ENCODE results near the gene BICRA.

The BICRA gene

GRCh38 chr19:47614559-47614958, 5.6 kb downstream of the BICRA start:
- no peaks in the 10 kb centered on the region for H3K36me3 ChIP-seq (ENCODE audit: control insufficient read depth, insufficient read depth, low read length)
- H3K27ac ChIP-seq (ENCODE audit: insufficient read depth, low read depth, low read length, poor library complexity, severe bottlenecking) = no peak overlapping the region
- WGBS, 2 experiments = 94 to 95% methylated on average over 10 of the region's 10 CpGs
- H3K27me3 ChIP-seq (ENCODE audit: control insufficient read depth, insufficient read depth, low read length, poor library complexity, severe bottlenecking) = no peaks in the 10 kb centered on the region
- H3K4me3 ChIP-seq (ENCODE audit: insufficient read depth, low read depth, low read length) = no peak overlapping the region
- H3K9me3 ChIP-seq (ENCODE audit: control insufficient read depth, low read length) = no peaks in the 10 kb centered on the region
- peaks cover 33% of the 10 kb centered on the region for H3K4me1 ChIP-seq (ENCODE audit: control insufficient read depth, insufficient read depth, low read length)

DNA sequence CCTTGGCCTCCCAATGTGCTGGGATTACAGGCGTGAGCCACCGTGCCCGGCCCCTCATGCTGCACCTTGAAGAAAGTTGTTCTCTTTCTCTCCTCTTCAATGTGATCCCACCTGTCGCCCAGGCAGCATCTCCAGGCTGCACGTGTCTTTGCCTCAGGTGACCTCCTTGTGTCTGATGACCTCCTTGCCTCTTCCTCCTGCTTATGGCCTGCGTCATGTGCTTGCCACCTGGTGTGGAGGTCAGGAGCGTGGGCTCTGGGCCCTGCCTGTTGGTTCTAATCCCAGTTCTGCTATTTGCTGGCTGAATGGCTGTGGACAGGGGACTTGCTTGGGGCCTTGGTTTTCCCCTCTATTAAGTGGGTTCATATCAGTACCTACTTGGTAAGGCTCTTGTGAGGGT, 6.3 kb downstream of the BICRA start:
- Histone ChIP-seq H3K27me3 (ENCODE audit: control insufficient read depth, insufficient read depth, low read length, poor library complexity, severe bottlenecking) (no peaks in the 10 kb centered on the region), H3K27ac (ENCODE audit: insufficient read depth, low read depth, low read length, poor library complexity, severe bottlenecking) (no peak overlapping the region), H3K4me1 (ENCODE audit: control insufficient read depth, insufficient read depth, low read length) (peaks cover 39% of the 10 kb centered on the region), H3K36me3 (ENCODE audit: control insufficient read depth, insufficient read depth, low read length) (no peaks in the 10 kb centered on the region), H3K9me3 (ENCODE audit: control insufficient read depth, low read length) (no peaks in the 10 kb centered on the region), H3K4me3 (ENCODE audit: insufficient read depth, low read depth, low read length) (no peak overlapping the region)
- WGBS, 2 experiments = 84 to 86% methylated on average over 7 of the region's 7 CpGs

DNA sequence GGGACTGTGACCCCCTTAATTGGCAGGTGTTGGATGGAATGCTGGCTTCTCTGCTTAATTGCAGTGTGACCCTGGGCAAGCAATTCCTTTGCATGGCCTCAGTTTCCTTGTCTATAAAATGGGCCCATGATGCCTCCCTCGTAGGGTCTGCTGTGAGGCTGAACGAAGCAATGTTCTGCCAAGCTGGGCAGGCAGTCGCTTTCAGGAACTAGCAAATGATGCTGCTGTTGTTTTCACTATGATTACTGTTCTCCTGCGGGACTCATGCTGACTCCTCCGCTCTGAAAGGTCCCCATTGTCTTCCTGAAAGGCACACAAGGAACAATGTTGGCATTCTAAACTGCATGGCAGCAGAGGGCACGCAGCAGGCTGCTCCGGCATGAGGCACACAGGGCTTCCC, 6.8 kb downstream of the BICRA start:
- Histone ChIP-seq H3K27ac (ENCODE audit: insufficient read depth, low read depth, low read length, poor library complexity, severe bottlenecking) (no peak overlapping the region), H3K9me3 (ENCODE audit: control insufficient read depth, low read length) (no peaks in the 10 kb centered on the region), H3K4me1 (ENCODE audit: control insufficient read depth, insufficient read depth, low read length) (peaks cover 42% of the 10 kb centered on the region), H3K36me3 (ENCODE audit: control insufficient read depth, insufficient read depth, low read length) (no peaks in the 10 kb centered on the region), H3K27me3 (ENCODE audit: control insufficient read depth, insufficient read depth, low read length, poor library complexity, severe bottlenecking) (no peaks in the 10 kb centered on the region), H3K4me3 (ENCODE audit: insufficient read depth, low read depth, low read length) (no peak overlapping the region)
- 87 to 89% methylated on average over 7 of the region's 7 CpGs for WGBS, 2 experiments

- 93 to 94% methylated on average over 11 to 14 of the region's 14 CpGs for WGBS, 2 experiments
These were observed 9.8 kb downstream of the BICRA start for GRCh38 chr19:47618771-47619170.

GRCh38 chr19:47619763-47620162, 10.8 kb downstream of the BICRA start:
- Histone ChIP-seq H3K9me3 (ENCODE audit: control insufficient read depth, low read length) (no peaks in the 10 kb centered on the region), H3K4me1 (ENCODE audit: control insufficient read depth, insufficient read depth, low read length) (peaks cover 25% of the 10 kb centered on the region), H3K36me3 (ENCODE audit: control insufficient read depth, insufficient read depth, low read length) (no peaks in the 10 kb centered on the region), H3K4me3 (ENCODE audit: insufficient read depth, low read depth, low read length) (no peak overlapping the region), H3K27ac (ENCODE audit: insufficient read depth, low read depth, low read length, poor library complexity, severe bottlenecking) (no peak overlapping the region), H3K27me3 (ENCODE audit: control insufficient read depth, insufficient read depth, low read length, poor library complexity, severe bottlenecking) (no peaks in the 10 kb centered on the region)
- WGBS, 2 experiments = 7 to 11% methylated on average over 6 of the region's 6 CpGs

More at GRCh38 chr19:47618771-47619170, 9.8 kb downstream of the BICRA start:
- Histone ChIP-seq H3K9me3 (ENCODE audit: control insufficient read depth, low read length) (no peaks in the 10 kb centered on the region), H3K36me3 (ENCODE audit: control insufficient read depth, insufficient read depth, low read length) (no peaks in the 10 kb centered on the region), H3K4me1 (ENCODE audit: control insufficient read depth, insufficient read depth, low read length) (peaks cover 28% of the 10 kb centered on the region), H3K27ac (ENCODE audit: insufficient read depth, low read depth, low read length, poor library complexity, severe bottlenecking) (no peak overlapping the region), H3K4me3 (ENCODE audit: insufficient read depth, low read depth, low read length) (no peak overlapping the region), H3K27me3 (ENCODE audit: control insufficient read depth, insufficient read depth, low read length, poor library complexity, severe bottlenecking) (no peaks in the 10 kb centered on the region)

- H3K36me3 ChIP-seq (ENCODE audit: control insufficient read depth, insufficient read depth, low read length) = no peaks in the 10 kb centered on the region
- no peaks in the 10 kb centered on the region for H3K9me3 ChIP-seq (ENCODE audit: control insufficient read depth, low read length)
- no peaks in the 10 kb centered on the region for H3K27me3 ChIP-seq (ENCODE audit: control insufficient read depth, insufficient read depth, low read length, poor library complexity, severe bottlenecking)
- no peak overlapping the region for H3K27ac ChIP-seq (ENCODE audit: insufficient read depth, low read depth, low read length, poor library complexity, severe bottlenecking)
- WGBS, 2 experiments = 88 to 91% methylated on average over 12 of the region's 12 CpGs
- no peak overlapping the region for H3K4me3 ChIP-seq (ENCODE audit: insufficient read depth, low read depth, low read length)
- peaks cover 19% of the 10 kb centered on the region for H3K4me1 ChIP-seq (ENCODE audit: control insufficient read depth, insufficient read depth, low read length)
These were observed 14.4 kb downstream of the BICRA start for GRCh38 chr19:47623151-47623920.

- Histone ChIP-seq H3K27ac (ENCODE audit: insufficient read depth, low read depth, low read length, poor library complexity, severe bottlenecking) (no peak overlapping the region), H3K9me3 (ENCODE audit: control insufficient read depth, low read length) (no peaks in the 10 kb centered on the region), H3K4me1 (ENCODE audit: control insufficient read depth, insufficient read depth, low read length) (peaks cover 16% of the 10 kb centered on the region), H3K27me3 (ENCODE audit: control insufficient read depth, insufficient read depth, low read length, poor library complexity, severe bottlenecking) (no peaks in the 10 kb centered on the region), H3K36me3 (ENCODE audit: control insufficient read depth, insufficient read depth, low read length) (no peaks in the 10 kb centered on the region), H3K4me3 (ENCODE audit: insufficient read depth, low read depth, low read length) (no peak overlapping the region)
- 87 to 90% methylated on average over 18 of the region's 18 CpGs for WGBS, 2 experiments
These were observed 15.0 kb downstream of the BICRA start for GRCh38 chr19:47623921-47624391.

DNA sequence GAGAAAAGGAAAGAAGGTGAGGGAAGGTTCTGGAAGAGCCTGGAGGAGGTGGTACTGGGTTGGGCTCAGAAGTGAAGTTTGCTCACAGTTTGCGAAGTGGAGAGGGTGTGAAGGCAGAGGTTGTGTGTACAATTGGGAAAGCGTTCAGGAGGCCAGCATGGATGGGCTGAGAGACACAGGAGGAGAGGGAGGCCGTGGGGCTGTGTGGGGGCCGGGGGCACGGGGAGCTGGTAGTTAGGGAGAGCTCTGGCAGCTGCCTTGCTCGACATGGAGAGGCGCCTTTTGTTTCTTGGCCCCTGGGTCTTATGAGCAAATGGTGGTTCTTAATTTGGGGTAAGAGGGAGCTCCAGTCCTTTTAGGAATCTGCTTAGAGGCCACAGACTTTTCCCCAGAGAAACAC, 16.7 kb downstream of the BICRA start:
- no peaks in the 10 kb centered on the region for H3K9me3 ChIP-seq (ENCODE audit: control insufficient read depth, low read length)
- WGBS, 2 experiments = 83 to 85% methylated on average over 7 of the region's 7 CpGs
- H3K4me3 ChIP-seq (ENCODE audit: insufficient read depth, low read depth, low read length) = no peak overlapping the region
- no peaks in the 10 kb centered on the region for H3K27me3 ChIP-seq (ENCODE audit: control insufficient read depth, insufficient read depth, low read length, poor library complexity, severe bottlenecking)
- peaks cover 2% of the 10 kb centered on the region for H3K4me1 ChIP-seq (ENCODE audit: control insufficient read depth, insufficient read depth, low read length)
- H3K27ac ChIP-seq (ENCODE audit: insufficient read depth, low read depth, low read length, poor library complexity, severe bottlenecking) = no peak overlapping the region
- H3K36me3 ChIP-seq (ENCODE audit: control insufficient read depth, insufficient read depth, low read length) = no peaks in the 10 kb centered on the region

DNA sequence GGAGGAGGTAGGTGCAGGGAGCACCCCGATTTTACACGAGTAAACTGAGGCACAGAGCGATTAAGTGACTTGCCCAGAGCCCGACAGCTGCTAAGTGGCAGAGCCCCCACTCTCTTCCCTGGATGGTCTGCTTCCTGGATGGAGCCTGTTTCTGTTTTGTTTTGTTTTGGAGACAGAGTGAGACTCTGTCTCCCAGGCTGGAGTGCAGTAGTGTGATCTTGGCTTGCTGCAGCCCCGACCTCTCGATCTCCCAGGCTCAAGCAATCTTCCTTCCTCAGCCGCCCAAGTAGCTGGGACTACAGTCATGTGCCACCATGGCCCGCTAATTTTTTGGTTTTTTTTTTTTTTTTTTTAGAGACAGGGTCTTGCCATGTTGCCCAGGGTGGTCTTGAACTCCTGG, 17.3 kb downstream of the BICRA start:
- Histone ChIP-seq H3K36me3 (ENCODE audit: control insufficient read depth, insufficient read depth, low read length) (no peaks in the 10 kb centered on the region), H3K27ac (ENCODE audit: insufficient read depth, low read depth, low read length, poor library complexity, severe bottlenecking) (no peak overlapping the region), H3K4me3 (ENCODE audit: insufficient read depth, low read depth, low read length) (no peak overlapping the region), H3K9me3 (ENCODE audit: control insufficient read depth, low read length) (no peaks in the 10 kb centered on the region), H3K27me3 (ENCODE audit: control insufficient read depth, insufficient read depth, low read length, poor library complexity, severe bottlenecking) (no peaks in the 10 kb centered on the region), H3K4me1 (ENCODE audit: control insufficient read depth, insufficient read depth, low read length) (no peaks in the 10 kb centered on the region)
- WGBS, 2 experiments = 86 to 89% methylated on average over 8 of the region's 8 CpGs

GRCh38 chr19:47628078-47628771, 19.3 kb downstream of the BICRA start:
- H3K27ac ChIP-seq (ENCODE audit: insufficient read depth, low read depth, low read length, poor library complexity, severe bottlenecking) = no peak overlapping the region
- no peaks in the 10 kb centered on the region for H3K36me3 ChIP-seq (ENCODE audit: control insufficient read depth, insufficient read depth, low read length)
- H3K27me3 ChIP-seq (ENCODE audit: control insufficient read depth, insufficient read depth, low read length, poor library complexity, severe bottlenecking) = no peaks in the 10 kb centered on the region
- H3K4me3 ChIP-seq (ENCODE audit: insufficient read depth, low read depth, low read length) = no peak overlapping the region
- no peaks in the 10 kb centered on the region for H3K4me1 ChIP-seq (ENCODE audit: control insufficient read depth, insufficient read depth, low read length)
- 94 to 96% methylated on average over 4 of the region's 4 CpGs for WGBS, 2 experiments
- no peaks in the 10 kb centered on the region for H3K9me3 ChIP-seq (ENCODE audit: control insufficient read depth, low read length)
